ENCODE results near the gene SIVA1. TPM values are rescaled to one million over a fixed set of nuclear protein-coding genes. Genes with fewer than 3 reads are reported as not detected.

The SIVA1 gene
- total and polyA plus RNA-seq, 9 of the 15 experiments (the other 6 are each of a cell fraction or from before 2014, with no cell fraction given), result 4.2 to 186 (median 54.2) TPM

DNA sequence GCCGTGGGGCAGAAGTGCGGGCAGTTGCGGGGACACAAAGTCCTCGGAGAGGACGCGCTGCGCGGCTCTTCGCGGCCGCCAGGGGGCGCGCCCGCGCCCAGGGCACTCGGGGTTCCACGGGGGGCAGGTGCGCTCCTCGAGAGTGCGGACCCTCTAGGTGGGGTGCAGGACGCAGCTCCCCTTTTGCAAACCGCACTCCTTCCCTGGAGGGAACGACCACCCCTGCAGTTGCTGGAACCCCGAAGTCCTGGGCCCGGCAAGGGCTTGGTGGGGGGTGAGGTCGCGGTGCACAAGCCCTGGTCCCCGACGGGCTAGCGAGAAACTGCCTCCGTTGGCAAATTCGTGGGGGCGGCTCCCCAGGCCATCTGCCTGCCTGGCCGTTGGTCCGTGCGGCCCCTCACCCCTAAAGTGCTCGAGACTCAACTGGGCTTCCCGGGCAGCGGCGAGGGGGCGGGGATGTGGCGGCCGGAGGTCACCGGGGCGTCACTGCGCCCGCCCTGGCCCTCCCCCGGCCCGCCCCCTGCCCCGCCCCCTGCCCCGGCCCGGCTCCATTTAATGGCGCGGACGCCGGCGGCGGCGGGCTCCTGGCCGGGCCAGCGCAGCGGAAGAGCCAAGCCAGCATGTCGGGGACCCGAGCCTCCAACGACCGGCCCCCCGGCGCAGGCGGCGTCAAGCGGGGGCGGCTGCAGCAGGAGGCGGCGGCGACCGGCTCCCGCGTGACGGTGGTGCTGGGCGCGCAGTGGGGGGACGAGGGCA, 29.1 kb upstream of the SIVA1 start, which contains the start of gene ADSS1 (continued):
- TF ChIP-seq TEAD2 (tag; IDR thresholded peaks at IDR 0.05), result no peak
- no peak for TF ChIP-seq MAFF (IDR thresholded peaks at IDR 0.05; ENCODE audit: low read length)
- no peak for TF ChIP-seq SNIP1 (IDR thresholded peaks at IDR 0.05; ENCODE audit: low read depth)
- TF ChIP-seq NR4A1 (CRISPR knock-in tag; IDR thresholded peaks at IDR 0.05), result no peak
- no peak for TF ChIP-seq NR4A1 (tag; IDR thresholded peaks at IDR 0.05)
- TF ChIP-seq TAL1 (IDR thresholded peaks at IDR 0.05), result no peak
- TF ChIP-seq, protein P1, sequence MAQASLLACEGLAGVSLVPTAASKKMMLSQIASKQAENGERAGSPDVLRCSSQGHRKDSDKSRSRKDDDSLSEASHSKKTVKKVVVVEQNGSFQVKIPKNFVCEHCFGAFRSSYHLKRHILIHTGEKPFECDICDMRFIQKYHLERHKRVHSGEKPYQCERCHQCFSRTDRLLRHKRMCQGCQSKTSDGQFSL (CRISPR knock-in tag; IDR thresholded peaks at IDR 0.05), result peak; percentile 81
- TF ChIP-seq, protein P1 (tag; IDR thresholded peaks at IDR 0.05), result no peak; a peak in 1 of 4 replicates
- peak; percentile 17; the same call in 1 of the 2 replicates for TF ChIP-seq POLR2AphosphoS5 (IDR thresholded peaks at IDR 0.05; ENCODE audit: control insufficient read depth, insufficient read depth, low read depth, low read length)
- no peak for TF ChIP-seq ETV6 (IDR thresholded peaks at IDR 0.05; ENCODE audit: borderline replicate concordance in 1 of 2, low read depth in 2 of 2, low read length in 1 of 2)
- no peak for TF ChIP-seq ETV6 (CRISPR knock-in tag; IDR thresholded peaks at IDR 0.05; ENCODE audit: borderline replicate concordance)
- TF ChIP-seq SMARCA5 (IDR thresholded peaks at IDR 0.05), result 0 out of 2 replicates have a peak, but pooled peaks have one; percentile 26
- TF ChIP-seq POLR2H (tag; IDR thresholded peaks at IDR 0.05; ENCODE audit: low read depth), result no peak
- TF ChIP-seq HNRNPL (IDR thresholded peaks at IDR 0.05; ENCODE audit: low read depth, low read length), result 0 out of 2 replicates have a peak, but pooled peaks have one; percentile 54
- TF ChIP-seq TBL1XR1 (IDR thresholded peaks at IDR 0.05; ENCODE audit: low read length in 2 of 2), result no peak
- no peak for TF ChIP-seq RERE (CRISPR knock-in tag; IDR thresholded peaks at IDR 0.05; ENCODE audit: borderline replicate concordance)
- no peak for TF ChIP-seq ELF2 (CRISPR knock-in tag; IDR thresholded peaks at IDR 0.05)
- TF ChIP-seq MAZ (CRISPR knock-in tag; conservative IDR thresholded peaks at IDR 0.05 in 1 of 2, IDR thresholded peaks at IDR 0.05 in 1 of 2), result peak; percentile 29 to 79
- 0 out of 2 replicates have a peak, but pooled peaks have one; percentile 22 for TF ChIP-seq ATF7 (IDR thresholded peaks at IDR 0.05)
- TF ChIP-seq, protein P2, sequence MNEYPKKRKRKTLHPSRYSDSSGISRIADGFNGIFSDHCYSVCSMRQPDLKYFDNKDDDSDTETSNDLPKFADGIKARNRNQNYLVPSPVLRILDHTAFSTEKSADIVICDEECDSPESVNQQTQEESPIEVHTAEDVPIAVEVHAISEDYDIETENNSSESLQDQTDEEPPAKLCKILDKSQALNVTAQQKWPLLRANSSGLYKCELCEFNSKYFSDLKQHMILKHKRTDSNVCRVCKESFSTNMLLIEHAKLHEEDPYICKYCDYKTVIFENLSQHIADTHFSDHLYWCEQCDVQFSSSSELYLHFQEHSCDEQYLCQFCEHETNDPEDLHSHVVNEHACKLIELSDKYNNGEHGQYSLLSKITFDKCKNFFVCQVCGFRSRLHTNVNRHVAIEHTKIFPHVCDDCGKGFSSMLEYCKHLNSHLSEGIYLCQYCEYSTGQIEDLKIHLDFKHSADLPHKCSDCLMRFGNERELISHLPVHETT (CRISPR knock-in tag; conservative IDR thresholded peaks at IDR 0.05 in 1 of 2, IDR thresholded peaks at IDR 0.05 in 1 of 2), result 0 out of 4 replicates have a peak, but pooled peaks of 1 of the 2 experiments have one; percentile 24

Measured in K562 (cell line).